Esophagus squamous epithelium (tissue), 4 donors: ENCODE results near the gene RABGAP1.

ENCODE experiments used
- POLR2A ChIP-seq, 4 donors: fragments of 450-650 bp; IDR thresholded peaks; one replicate each; pipeline ENCODE4 v1.6.1; 2017; ENCODE audit warnings: antibody characterized with exemption in 4 of 4, mild to moderate bottlenecking in 4 of 4, moderate library complexity in 3 of 4
- TF ChIP-seq, protein P1 (sequence below), 6 experiments: fragments of 450-650 bp in 4 of 6; fragments of 200-600 bp in 2 of 6; sonication (generic) in 2 of 6; IDR thresholded peaks; one replicate each; pipeline ENCODE4 v1.5.1; 2016 to 2019; ENCODE audit warnings: antibody characterized with exemption in 6 of 6, mild to moderate bottlenecking in 4 of 6, moderate library complexity in 4 of 6

DNA sequence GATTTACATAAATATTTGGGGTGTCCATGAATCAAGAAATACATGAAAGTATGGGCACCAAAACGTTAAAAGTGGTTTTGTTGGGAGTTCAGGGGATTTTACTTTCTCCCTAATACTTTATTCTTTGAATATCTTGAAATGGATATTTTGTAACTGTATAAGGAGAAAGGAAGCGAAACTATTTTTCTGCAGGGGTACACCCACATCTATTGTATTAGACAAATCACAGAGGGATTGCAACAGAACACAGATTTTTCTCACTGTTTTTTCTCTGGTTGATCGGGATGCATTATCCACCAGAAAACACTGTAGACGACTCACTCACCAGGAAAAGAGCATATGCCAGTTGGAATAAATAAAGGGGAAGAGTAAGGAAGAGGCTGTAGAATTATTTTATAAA is 1.2 kb upstream of the RABGAP1 start:
- TF ChIP-seq, protein P1, sequence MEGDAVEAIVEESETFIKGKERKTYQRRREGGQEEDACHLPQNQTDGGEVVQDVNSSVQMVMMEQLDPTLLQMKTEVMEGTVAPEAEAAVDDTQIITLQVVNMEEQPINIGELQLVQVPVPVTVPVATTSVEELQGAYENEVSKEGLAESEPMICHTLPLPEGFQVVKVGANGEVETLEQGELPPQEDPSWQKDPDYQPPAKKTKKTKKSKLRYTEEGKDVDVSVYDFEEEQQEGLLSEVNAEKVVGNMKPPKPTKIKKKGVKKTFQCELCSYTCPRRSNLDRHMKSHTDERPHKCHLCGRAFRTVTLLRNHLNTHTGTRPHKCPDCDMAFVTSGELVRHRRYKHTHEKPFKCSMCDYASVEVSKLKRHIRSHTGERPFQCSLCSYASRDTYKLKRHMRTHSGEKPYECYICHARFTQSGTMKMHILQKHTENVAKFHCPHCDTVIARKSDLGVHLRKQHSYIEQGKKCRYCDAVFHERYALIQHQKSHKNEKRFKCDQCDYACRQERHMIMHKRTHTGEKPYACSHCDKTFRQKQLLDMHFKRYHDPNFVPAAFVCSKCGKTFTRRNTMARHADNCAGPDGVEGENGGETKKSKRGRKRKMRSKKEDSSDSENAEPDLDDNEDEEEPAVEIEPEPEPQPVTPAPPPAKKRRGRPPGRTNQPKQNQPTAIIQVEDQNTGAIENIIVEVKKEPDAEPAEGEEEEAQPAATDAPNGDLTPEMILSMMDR (IDR thresholded peaks at IDR 0.05), result no peak
- no peak for TF ChIP-seq POLR2A (IDR thresholded peaks at IDR 0.05)
